GM12864 (cell line): Measurements from ENCODE around the gene TSSK6.

Experiments used
- DNase-seq: peaks from one replicate; pipeline ENCODE4 v3.0.0-alpha.2; 2011; ENCODE audit warnings: low read depth
- H3K4me3 ChIP-seq: 2 replicates; pipeline ENCODE4 v1.5.1; 2011; ENCODE audit warnings: mild to moderate bottlenecking, low read depth, low read length, control low read depth
- CTCF ChIP-seq: IDR thresholded peaks from 2 replicates; pipeline ENCODE4 v1.5.1; 2011; ENCODE audit warnings: low read depth, mild to moderate bottlenecking, moderate library complexity, low read length, control low read depth, inconsistent platforms; ENCODE audit errors: missing control alignments

TSSK6 gene

GRCh38 chr19:19514215-19514657 is 1.1 kb downstream of the TSSK6 start:
- no peak overlapping the region for H3K4me3 ChIP-seq
- no peak for TF ChIP-seq CTCF
- no peak for DNase-seq

- no peak overlapping the region for H3K4me3 ChIP-seq
- TF ChIP-seq CTCF = no peak
- no peak for DNase-seq
Observed at GRCh38 chr19:19513682-19514081, 1.7 kb downstream of the TSSK6 start.

GRCh38 chr19:19510432-19510831 is 4.9 kb downstream of the TSSK6 start:
- no peak overlapping the region for H3K4me3 ChIP-seq
- no peak for DNase-seq
- TF ChIP-seq CTCF = no peak

- TF ChIP-seq CTCF = no peak
- no peak for DNase-seq
- H3K4me3 ChIP-seq = no peak overlapping the region
Observed at GRCh38 chr19:19508217-19508616, 7.1 kb downstream of the TSSK6 start.

GRCh38 chr19:19507354-19507753 is 8.0 kb downstream of the TSSK6 start:
- no peak for TF ChIP-seq CTCF

GRCh38 chr19:19506592-19506991 is 8.8 kb downstream of the TSSK6 start:
- DNase-seq = no peak
- no peak for TF ChIP-seq CTCF
- H3K4me3 ChIP-seq = no peak overlapping the region

More at GRCh38 chr19:19507354-19507753, 8.0 kb downstream of the TSSK6 start:
- H3K4me3 ChIP-seq = no peak overlapping the region
- DNase-seq = no peak

GRCh38 chr19:19505669-19506326 is 9.6 kb downstream of the TSSK6 start:
- no peak for TF ChIP-seq CTCF
- H3K4me3 ChIP-seq = no peak overlapping the region
- DNase-seq = no peak
